MM.1S (cell line): ENCODE data around the gene GPR62.

ENCODE experiments used
- CTCF ChIP-seq: fragments of 300-600 bp; sonication (generic); IDR thresholded peaks from 2 replicates; pipeline ENCODE4 v1.5.1; 2016; ENCODE audit warnings: antibody characterized with exemption, low read length, mixed read lengths
- EZH2 ChIP-seq: fragments of 300-600 bp; sonication (generic); optimal IDR thresholded peaks from 2 replicates; pipeline ENCODE3; 2017; ENCODE audit warnings: low read depth, mild to moderate bottlenecking, antibody characterized with exemption, low read length, mixed read lengths
- EZH2phosphoT487 ChIP-seq: fragments of 300-600 bp; sonication (generic); IDR thresholded peaks from 2 replicates; pipeline ENCODE4 v1.6.1; 2018; ENCODE audit warnings: antibody characterized with exemption, low read length

- TF ChIP-seq CTCF (no peak), EZH2 (no peak), EZH2phosphoT487 (no peak)
Measured at GRCh38 chr3:52006017-52006819, 51.0 kb downstream of the GPR62 start.
